Measurements from ENCODE around the gene BGN. TPM values are rescaled to one million over a fixed set of nuclear protein-coding genes. Genes with fewer than 3 reads are reported as not detected.
A peak's percentile ranks its signal among the peaks of the same experiment; 100 is the strongest.

BGN gene
- total and polyA plus RNA-seq, 2 experiments from 2014 or later = 0.87 to 1.8 TPM

GRCh38 chrX:153476666-153477363, 18.0 kb upstream of the BGN start:
- no peaks in the 10 kb centered on the region for H3K36me3 ChIP-seq (ENCODE audit: insufficient read depth)
- TF ChIP-seq CREB1 (CRISPR knock-in tag; IDR thresholded peaks at IDR 0.05; ENCODE audit: low read depth) (no peak), REST (IDR thresholded peaks at IDR 0.05; ENCODE audit: unreplicated experiment) (no peak), EZH2phosphoT487 (IDR thresholded peaks at IDR 0.05; ENCODE audit: unreplicated experiment) (no peak), NANOG (IDR thresholded peaks at IDR 0.05; ENCODE audit: borderline replicate concordance) (0 out of 2 replicates have a peak, but pooled peaks have one; percentile 6), ZNF462 (CRISPR knock-in tag; IDR thresholded peaks at IDR 0.05) (no peak), ZNF331 (CRISPR knock-in tag; IDR thresholded peaks at IDR 0.05; ENCODE audit: low read depth) (no peak), EZH2 (IDR thresholded peaks at IDR 0.05; ENCODE audit: low read depth, unreplicated experiment) (no peak), ZNF114 (CRISPR knock-in tag; IDR thresholded peaks at IDR 0.05) (no peak), ETS1 (IDR thresholded peaks at IDR 0.05) (0 out of 2 replicates have a peak, but pooled peaks have one; percentile 27), POLR2AphosphoS5 (IDR thresholded peaks at IDR 0.05; ENCODE audit: low read depth) (no peak)
- no peaks in the 10 kb centered on the region for H3K9me2 ChIP-seq (ENCODE audit: insufficient read depth)
- peak; percentile 54 for DNase-seq (ENCODE audit: low spot score)
- no peak; the same call in 1 of the 3 replicates for ATAC-seq
- Mint-ChIP-seq H3K36me3 (ENCODE audit: low read depth) (no peaks in the 10 kb centered on the region), H3K4me3 (no peak overlapping the region), H3K9me3 (no peaks in the 10 kb centered on the region; the same call in 2 of the 3 replicates), H3K27ac (no peak overlapping the region), H3K27me3 (ENCODE audit: insufficient read depth, low read depth, poor library complexity) (peaks cover 19% of the 10 kb centered on the region), H3K4me1 (peaks cover 17% of the 10 kb centered on the region; the same call in 2 of the 3 replicates)
- peaks cover 15% of the 10 kb centered on the region for H3K27me3 ChIP-seq (ENCODE audit: insufficient read depth)
- H3K79me2 ChIP-seq (replicated peaks; ENCODE audit: insufficient read depth) = no peaks in the 10 kb centered on the region
- no peaks in the 10 kb centered on the region; the same call in 1 of the 2 replicates for H3K4me1 ChIP-seq (ENCODE audit: insufficient read depth)
- H4K20me1 ChIP-seq (replicated peaks; ENCODE audit: insufficient read depth) = no peaks in the 10 kb centered on the region
- no peaks in the 10 kb centered on the region for H3F3A ChIP-seq (replicated peaks; ENCODE audit: low read depth)
- H3K4me3 ChIP-seq = no peak overlapping the region
- no peak overlapping the region for H3K27ac ChIP-seq (ENCODE audit: low read depth)
- H3K4me2 ChIP-seq = no peak overlapping the region
- H2AFZ ChIP-seq = no peak overlapping the region

Data from GM23338 (cell line).